Mucosa of descending colon (tissue), 3 donors: ENCODE results near the gene MRPS33. TPM values are rescaled to one million over a fixed set of nuclear protein-coding genes. Genes with fewer than 3 reads are reported as not detected.

ENCODE experiments used
- ATAC-seq: fragments of 200-7000 bp; cut with Tn5 transposase; one replicate; pipeline ENCODE4 v1.9.1; 2020; ENCODE audit warnings: mild to moderate bottlenecking, moderate library complexity
- DNase-seq, 3 donors: peaks; one replicate each; pipeline ENCODE4 v3.0.0-alpha.2; 2020
- H3K36me3 ChIP-seq: fragments of 200-600 bp; one replicate; pipeline ENCODE4 v1.8.0; 2021; ENCODE audit warnings: low read depth, mild to moderate bottlenecking
- H3K4me1 ChIP-seq: fragments of 200-600 bp; one replicate; pipeline ENCODE4 v1.8.0; 2021; ENCODE audit warnings: low read depth, mild to moderate bottlenecking
- H3K4me3 ChIP-seq: fragments of 200-600 bp; one replicate; pipeline ENCODE4 v1.8.0; 2021; ENCODE audit warnings: mild to moderate bottlenecking
- H3K9me3 ChIP-seq: fragments of 200-600 bp; one replicate; pipeline ENCODE4 v1.8.0; 2021; ENCODE audit warnings: mild to moderate bottlenecking
- intact Hi-C, 2 donors: fragments of 100-400 bp; cut with DNase I in 1 of 2; cut with micrococcal nuclease in 1 of 2; formaldehyde crosslinking; loops; one replicate each; pipeline versions ENCODE4 v1.11.0 to v1.11.1; 2022; cut with DNase I, micrococcal nuclease
- total RNA-seq, 3 donors: library from RNA; stranded (reverse); fragmentation: NEBNext Ultra II Directional in 2 of 3; extraction: Animal tissue kit (Norgen Biotek cat#: 25700) in 2 of 3; gene quantifications; one replicate each; pipeline versions ENCODE4 v1.2.1 to v1.2.4, GENCODE V29; 2021 to 2023
- TF ChIP-seq, protein P1 (sequence below): fragments of 200-600 bp; IDR thresholded peaks from one replicate; pipeline ENCODE4 v1.8.0; 2022; ENCODE audit warnings: antibody characterized with exemption, mild to moderate bottlenecking
- donor health status: DM: no; HTN: no; CAD: no; lungs with moderate emphysema.
- donor health status: DM: no; HTN: no; CAD: no.
- donor health status: DM: no; HTN: yes; CAD: no.

The MRPS33 gene
- total RNA-seq, 3 donors from 2014 or later: 68.8 to 102 (median 80.1) TPM

DNA sequence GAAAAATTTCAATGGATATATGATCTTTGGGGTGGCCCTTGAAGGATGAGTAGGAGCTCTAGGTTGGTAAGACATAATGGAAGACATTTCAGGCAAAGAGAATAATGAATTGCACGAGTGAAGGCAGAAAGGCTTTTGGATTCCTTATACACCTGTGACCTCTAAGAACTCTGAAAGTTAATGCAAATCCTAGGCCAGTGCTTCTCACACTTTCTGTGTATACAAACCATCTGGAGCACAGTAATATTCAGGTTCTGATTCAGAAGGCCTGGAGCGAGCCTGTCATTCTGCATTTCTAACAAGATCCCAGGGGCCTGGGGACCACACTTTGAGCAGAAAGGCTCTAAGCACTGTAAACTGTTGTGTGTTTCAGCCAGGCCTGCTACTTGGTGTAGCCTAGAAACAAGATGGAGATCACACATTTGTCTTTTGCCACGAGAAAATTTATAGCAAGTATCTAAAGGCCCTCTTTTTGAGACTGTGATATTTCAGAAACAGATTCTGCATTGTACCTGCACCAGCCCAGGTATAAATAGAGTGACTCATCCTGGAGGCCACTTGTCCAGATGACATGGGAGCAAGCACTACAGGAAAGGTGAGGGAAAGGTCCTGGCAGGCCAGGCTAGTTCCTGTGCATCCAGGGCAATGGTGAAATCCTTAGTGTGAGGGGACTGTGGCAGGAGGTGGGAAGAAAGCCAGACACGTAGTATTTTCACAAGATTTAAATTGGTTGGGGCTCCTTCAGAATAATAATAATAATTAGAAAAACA lies 24.4 kb downstream of the MRPS33 start:
- no peak for ATAC-seq

GRCh38 chr7:140989068-140989467 lies 25.7 kb downstream of the MRPS33 start:
- no peak overlapping the region for H3K4me3 ChIP-seq
- H3K36me3 ChIP-seq: no peaks in the 10 kb centered on the region
- intact Hi-C loops: no loop called here
- ATAC-seq (no peak), DNase-seq (no peak)
- no peaks in the 10 kb centered on the region for H3K4me1 ChIP-seq
- TF ChIP-seq, protein P1, sequence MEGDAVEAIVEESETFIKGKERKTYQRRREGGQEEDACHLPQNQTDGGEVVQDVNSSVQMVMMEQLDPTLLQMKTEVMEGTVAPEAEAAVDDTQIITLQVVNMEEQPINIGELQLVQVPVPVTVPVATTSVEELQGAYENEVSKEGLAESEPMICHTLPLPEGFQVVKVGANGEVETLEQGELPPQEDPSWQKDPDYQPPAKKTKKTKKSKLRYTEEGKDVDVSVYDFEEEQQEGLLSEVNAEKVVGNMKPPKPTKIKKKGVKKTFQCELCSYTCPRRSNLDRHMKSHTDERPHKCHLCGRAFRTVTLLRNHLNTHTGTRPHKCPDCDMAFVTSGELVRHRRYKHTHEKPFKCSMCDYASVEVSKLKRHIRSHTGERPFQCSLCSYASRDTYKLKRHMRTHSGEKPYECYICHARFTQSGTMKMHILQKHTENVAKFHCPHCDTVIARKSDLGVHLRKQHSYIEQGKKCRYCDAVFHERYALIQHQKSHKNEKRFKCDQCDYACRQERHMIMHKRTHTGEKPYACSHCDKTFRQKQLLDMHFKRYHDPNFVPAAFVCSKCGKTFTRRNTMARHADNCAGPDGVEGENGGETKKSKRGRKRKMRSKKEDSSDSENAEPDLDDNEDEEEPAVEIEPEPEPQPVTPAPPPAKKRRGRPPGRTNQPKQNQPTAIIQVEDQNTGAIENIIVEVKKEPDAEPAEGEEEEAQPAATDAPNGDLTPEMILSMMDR: no peak
- peaks cover 4% of the 10 kb centered on the region for H3K9me3 ChIP-seq

More for the DNA sequence above, 24.4 kb downstream of the MRPS33 start:
- intact Hi-C loops: no loop called here
- no peaks in the 10 kb centered on the region for H3K36me3 ChIP-seq
- TF ChIP-seq, protein P1: no peak
- DNase-seq: no peak
- H3K4me1 ChIP-seq: no peaks in the 10 kb centered on the region
- H3K9me3 ChIP-seq: no peaks in the 10 kb centered on the region
- no peak overlapping the region for H3K4me3 ChIP-seq

DNA sequence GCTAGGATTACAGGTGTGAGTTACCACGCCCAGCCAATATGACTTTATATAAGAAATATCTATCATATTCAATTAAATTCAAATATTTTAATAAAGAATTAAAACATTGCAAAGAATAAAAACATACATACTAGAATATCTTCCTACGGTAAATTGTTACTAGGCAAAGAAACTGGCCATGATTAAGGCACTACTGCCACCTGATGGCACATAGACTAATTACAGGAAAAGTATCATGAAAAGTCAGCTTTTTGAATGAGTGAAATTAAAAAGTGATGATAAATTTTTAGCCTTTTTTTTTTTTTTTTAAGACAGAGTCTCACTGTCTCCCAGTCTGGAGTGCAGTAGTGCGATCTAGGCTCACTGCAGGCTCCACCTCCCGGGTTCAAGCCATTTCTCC lies 30.9 kb downstream of the MRPS33 start:
- DNase-seq: peak in 1 of 3 donors; percentile 21
- no peak overlapping the region for H3K4me3 ChIP-seq
- intact Hi-C loops: no loop called here
- no peaks in the 10 kb centered on the region for H3K36me3 ChIP-seq
- H3K4me1 ChIP-seq: no peaks in the 10 kb centered on the region
- peaks cover 7% of the 10 kb centered on the region for H3K9me3 ChIP-seq
- TF ChIP-seq, protein P1: no peak
- no peak for ATAC-seq

DNA sequence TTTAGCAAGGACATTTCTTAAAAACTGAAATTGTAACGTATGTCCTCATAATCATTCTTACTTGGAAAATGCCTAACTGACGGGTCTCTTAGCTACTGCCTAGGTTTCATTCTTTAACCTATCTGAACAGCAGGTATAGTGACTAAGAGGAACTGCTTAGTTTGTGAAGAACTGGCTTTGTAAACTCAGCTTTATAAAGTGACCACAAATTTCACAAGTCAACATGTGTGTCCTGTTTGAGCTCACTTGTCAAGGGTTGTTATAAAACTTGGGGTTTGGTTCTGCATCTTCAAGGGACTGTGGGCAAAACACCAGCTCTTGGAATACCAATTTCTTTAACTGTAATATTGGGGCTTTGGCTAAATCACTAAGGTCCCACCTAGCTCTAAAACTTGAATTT lies 32.2 kb downstream of the MRPS33 start:
- DNase-seq: no peak

GRCh38 chr7:140981951-140982350 lies 32.8 kb downstream of the MRPS33 start:
- Histone ChIP-seq H3K9me3 (peaks cover 7% of the 10 kb centered on the region), H3K4me3 (no peak overlapping the region), H3K4me1 (no peaks in the 10 kb centered on the region), H3K36me3 (no peaks in the 10 kb centered on the region)
- intact Hi-C loops: no loop called here
- ATAC-seq: no peak
- no peak for DNase-seq
- TF ChIP-seq, protein P1: no peak

More for the DNA sequence above, 32.2 kb downstream of the MRPS33 start:
- Histone ChIP-seq H3K4me3 (no peak overlapping the region), H3K9me3 (peaks cover 7% of the 10 kb centered on the region), H3K4me1 (no peaks in the 10 kb centered on the region), H3K36me3 (no peaks in the 10 kb centered on the region)
- intact Hi-C loops: no loop called here
- TF ChIP-seq, protein P1: no peak
- peak; percentile 17 for ATAC-seq
